Epithelial cell of proximal tubule (primary cell): ENCODE data around the gene ADAMTS6. TPM values are rescaled to one million over a fixed set of nuclear protein-coding genes. Genes with fewer than 3 reads are reported as not detected.

Experiments
- DNase-seq: peaks from one replicate; pipeline ENCODE4 v3.0.0-alpha.2; 2011; ENCODE audit warnings: low read depth
- H3K4me3 ChIP-seq: 2 replicates; pipeline ENCODE4 v1.5.1; 2011; ENCODE audit warnings: low read depth, mild to moderate bottlenecking, low read length
- total RNA-seq: library from RNA; depleted of rRNA; stranded (reverse); fragments of >200 nt; gene quantifications from 2 replicates; pipeline ENCODE4 v1.2.3, GENCODE V29; 2015
- TF ChIP-seq, protein P1 (sequence below): conservative IDR thresholded peaks from 2 replicates; pipeline ENCODE4 v1.5.1; 2012; ENCODE audit warnings: low read depth, mild to moderate bottlenecking, low read length

ADAMTS6 gene
- total RNA-seq, 1 donor from 2014 or later: 3.5 TPM

DNA sequence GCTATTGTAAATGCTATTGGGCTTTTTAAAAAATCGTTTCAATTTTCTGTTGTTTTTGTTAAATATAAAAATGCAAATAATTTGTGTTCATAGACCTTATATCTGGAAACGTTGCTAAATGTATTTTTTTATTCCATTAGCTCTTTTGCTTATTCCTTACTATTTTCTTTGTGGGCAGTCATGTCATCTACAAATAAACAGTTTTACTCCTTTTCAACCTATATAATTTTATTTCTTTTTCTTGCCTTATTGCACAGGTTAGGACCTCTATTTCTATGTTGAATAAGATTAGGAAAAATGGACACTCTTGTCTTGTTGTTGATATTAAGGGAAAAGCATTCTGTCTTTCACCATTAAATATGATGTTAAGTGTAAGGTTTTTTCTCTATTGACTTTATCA lies 364.2 kb downstream of the ADAMTS6 start:
- H3K4me3 ChIP-seq: no peak overlapping the region
- TF ChIP-seq, protein P1, sequence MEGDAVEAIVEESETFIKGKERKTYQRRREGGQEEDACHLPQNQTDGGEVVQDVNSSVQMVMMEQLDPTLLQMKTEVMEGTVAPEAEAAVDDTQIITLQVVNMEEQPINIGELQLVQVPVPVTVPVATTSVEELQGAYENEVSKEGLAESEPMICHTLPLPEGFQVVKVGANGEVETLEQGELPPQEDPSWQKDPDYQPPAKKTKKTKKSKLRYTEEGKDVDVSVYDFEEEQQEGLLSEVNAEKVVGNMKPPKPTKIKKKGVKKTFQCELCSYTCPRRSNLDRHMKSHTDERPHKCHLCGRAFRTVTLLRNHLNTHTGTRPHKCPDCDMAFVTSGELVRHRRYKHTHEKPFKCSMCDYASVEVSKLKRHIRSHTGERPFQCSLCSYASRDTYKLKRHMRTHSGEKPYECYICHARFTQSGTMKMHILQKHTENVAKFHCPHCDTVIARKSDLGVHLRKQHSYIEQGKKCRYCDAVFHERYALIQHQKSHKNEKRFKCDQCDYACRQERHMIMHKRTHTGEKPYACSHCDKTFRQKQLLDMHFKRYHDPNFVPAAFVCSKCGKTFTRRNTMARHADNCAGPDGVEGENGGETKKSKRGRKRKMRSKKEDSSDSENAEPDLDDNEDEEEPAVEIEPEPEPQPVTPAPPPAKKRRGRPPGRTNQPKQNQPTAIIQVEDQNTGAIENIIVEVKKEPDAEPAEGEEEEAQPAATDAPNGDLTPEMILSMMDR: no peak
- no peak for DNase-seq

DNA sequence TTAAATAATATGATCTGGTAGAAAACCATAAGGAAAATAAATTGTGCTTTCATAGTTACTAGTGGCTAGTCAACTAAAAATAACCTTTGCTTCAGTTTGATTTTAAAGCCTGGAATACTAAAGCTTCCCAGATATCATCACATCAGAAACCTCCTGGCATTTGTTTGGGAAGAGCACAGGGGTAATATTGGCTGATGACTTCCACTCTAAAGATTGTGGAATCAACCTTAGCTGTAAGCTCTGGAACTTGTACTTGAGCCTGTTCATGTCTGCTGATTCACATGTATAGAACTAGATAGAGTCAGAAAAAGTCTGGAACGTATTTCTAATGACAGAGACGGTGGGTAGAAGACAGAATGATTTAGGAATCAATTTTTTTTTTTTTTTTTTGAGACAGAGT lies 367.9 kb downstream of the ADAMTS6 start:
- no peak for DNase-seq
- no peak overlapping the region for H3K4me3 ChIP-seq
- TF ChIP-seq, protein P1: no peak

DNA sequence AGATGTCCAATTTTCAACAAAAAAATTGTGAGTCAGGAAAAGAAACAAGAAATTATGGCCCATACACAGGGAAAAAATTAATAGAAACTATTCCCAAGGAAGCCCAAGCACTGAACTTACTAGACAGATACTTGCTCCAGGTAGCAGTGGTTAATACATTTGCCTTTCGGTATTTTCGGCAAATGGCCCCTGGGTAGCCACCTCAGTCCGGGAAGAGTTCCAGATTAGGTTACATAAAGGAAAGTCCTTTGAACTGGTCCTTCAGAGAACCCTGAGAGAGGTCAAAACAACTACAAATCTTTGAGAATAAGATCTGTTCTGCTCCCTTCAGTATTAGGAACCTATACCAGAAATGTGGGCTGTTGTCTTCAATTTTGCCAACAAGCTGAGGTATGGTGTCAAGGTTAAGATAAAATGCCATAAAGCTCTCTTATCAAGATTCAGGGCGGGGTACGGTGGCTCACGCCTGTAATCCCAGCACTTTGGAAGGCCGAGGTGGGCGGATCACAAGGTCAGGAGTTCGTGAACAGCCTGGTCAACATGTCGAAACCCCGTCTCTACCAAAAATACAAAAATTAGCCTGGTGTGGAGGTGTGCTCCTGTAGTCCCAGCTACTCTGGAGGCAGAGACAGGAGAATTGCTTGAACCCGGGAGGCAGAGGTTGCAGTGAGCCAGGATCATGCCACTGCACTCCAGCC lies 369.6 kb downstream of the ADAMTS6 start:
- no peak for DNase-seq
- H3K4me3 ChIP-seq: no peak overlapping the region
- TF ChIP-seq, protein P1: no peak

DNA sequence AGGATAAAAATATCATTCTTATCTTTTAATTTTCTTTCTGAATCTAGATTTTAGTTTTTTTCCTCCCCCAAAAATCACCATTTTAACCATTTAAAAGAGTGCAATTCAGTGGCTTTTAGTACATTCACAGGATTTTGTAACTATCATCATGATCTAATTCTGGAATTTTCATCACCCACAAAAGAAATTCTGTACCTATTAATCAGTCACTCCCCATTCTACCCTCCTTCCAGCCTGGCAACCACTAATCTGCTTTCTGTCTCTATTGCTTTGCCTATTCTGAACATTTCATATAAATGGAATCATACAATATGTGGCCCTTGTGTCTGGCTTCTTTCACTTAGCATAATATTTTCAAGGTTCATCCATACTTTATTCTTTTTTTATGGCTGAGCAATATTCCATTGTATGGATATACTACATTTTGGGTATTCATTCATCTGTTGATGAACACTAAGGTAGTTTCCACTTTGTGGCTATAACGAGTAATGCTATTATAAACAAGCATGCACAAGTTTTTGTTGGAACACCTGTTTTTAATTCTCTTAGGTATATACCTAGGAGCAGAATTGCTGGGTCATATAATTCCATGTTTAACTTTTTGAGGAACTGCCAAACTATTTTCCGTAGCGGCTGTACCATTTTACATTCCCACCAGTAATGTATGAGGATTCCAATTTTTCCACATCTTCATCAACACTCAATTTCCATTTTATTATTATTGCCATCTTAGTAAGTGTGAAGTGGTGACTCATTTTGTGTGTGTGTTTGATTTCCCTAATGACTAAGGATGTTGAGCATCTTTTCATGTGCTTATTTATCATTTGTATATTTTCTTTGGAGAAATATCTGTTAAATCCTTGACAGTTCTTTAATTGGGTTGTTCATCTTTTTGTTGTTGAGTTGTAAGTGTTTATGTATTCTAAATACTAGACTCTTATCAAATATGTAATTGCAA lies 372.7 kb downstream of the ADAMTS6 start:
- DNase-seq: no peak
- TF ChIP-seq, protein P1: no peak
- H3K4me3 ChIP-seq: no peak overlapping the region

DNA sequence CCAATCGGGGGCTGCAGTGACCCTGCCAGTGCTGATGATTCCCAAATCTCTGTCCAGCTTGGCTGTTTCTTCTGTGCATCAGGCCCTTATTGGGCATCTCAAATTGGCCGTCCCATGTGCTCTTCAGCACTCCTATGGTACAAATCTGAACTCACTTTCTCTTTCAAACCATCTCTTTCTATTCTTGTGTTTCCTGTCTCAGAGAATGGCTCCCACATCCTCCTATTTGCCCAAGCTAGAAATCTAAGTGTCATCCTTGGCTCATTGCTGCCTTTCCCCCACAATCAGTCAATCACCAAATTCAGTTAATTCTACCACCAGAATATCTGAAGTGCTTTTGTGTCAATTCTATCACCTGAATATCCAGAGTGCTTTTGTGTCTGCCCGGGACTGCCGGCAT lies 376.4 kb downstream of the ADAMTS6 start:
- DNase-seq: no peak
- H3K4me3 ChIP-seq: no peak overlapping the region
- TF ChIP-seq, protein P1: no peak

DNA sequence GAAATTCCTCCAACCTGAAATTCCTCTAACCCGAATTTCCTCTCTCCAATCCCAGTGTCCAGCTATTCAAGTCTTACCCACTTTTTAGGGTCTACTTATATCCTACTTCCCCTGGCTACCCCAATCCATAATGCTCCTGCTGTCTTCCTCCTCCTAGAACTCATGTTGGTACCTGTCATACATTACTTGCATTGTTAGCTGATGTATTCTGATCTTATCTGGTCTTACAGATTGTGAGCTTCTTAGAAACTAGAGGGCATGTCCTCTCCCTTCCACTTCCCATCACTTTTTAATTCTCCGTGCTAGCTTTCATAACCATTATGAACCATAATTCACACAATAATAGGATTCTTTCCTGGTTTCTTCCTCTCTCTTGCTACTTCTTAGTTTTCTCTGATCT lies 376.9 kb downstream of the ADAMTS6 start:
- DNase-seq: no peak
- TF ChIP-seq, protein P1: no peak
- no peak overlapping the region for H3K4me3 ChIP-seq
